CD4-positive, alpha-beta T cell treated with Interleukin-6 for 4 hours (primary cell): ENCODE data around the gene OR5L1.

Experiments
- DNase-seq: peaks from one replicate; pipeline ENCODE4 v3.0.0-alpha.2; 2020; ENCODE audit warnings: mixed read lengths

Gene OR5L1

GRCh38 chr11:55811067-55811466 is at the start of gene OR5L1:
Gene OR5L1, plus strand, starts transcription at chr11:55811367. Its CDS starts 100 bp downstream, at chr11:55811467.
- no peak for DNase-seq

- no peak for DNase-seq
These were observed 38.0 kb upstream of the OR5L1 start, which contains the start of gene OR5D13 for GRCh38 chr11:55773138-55773537. Gene OR5D13, plus strand, starts transcription at chr11:55773438. Its CDS starts 0 bp downstream, at chr11:55773438.

GRCh38 chr11:55791606-55792005 is 19.6 kb upstream of the OR5L1 start:
- no peak for DNase-seq

GRCh38 chr11:55793321-55793720 is 17.8 kb upstream of the OR5L1 start:
- DNase-seq: no peak

- no peak for DNase-seq
These were observed 15.9 kb upstream of the OR5L1 start, which contains the start of gene OR5D14 for GRCh38 chr11:55795256-55795655. Gene OR5D14, plus strand, starts transcription at chr11:55795556. Its CDS starts 0 bp downstream, at chr11:55795556.

- DNase-seq: no peak
These were observed 4.9 kb upstream of the OR5L1 start for GRCh38 chr11:55806248-55806647.

- DNase-seq: no peak
These were observed 8.2 kb downstream of the OR5L1 start, which contains the start of gene OR5D18 for GRCh38 chr11:55819330-55819729. Gene OR5D18, plus strand, starts transcription at chr11:55819630. Its CDS starts 0 bp downstream, at chr11:55819630.

GRCh38 chr11:55826919-55827318 is 15.8 kb downstream of the OR5L1 start, which contains the start of gene OR5L2:
Gene OR5L2, plus strand, starts transcription at chr11:55827219. Its CDS starts 0 bp downstream, at chr11:55827219.
- no peak for DNase-seq

- DNase-seq: no peak
These were observed 27.3 kb downstream of the OR5L1 start, which contains the start of gene OR5D16 for GRCh38 chr11:55838452-55838851. Gene OR5D16, plus strand, starts transcription at chr11:55838752. Its CDS starts 0 bp downstream, at chr11:55838752.

- no peak for DNase-seq
These were observed 36.3 kb downstream of the OR5L1 start for GRCh38 chr11:55847453-55847852.

GRCh38 chr11:55849037-55849436 is 37.9 kb downstream of the OR5L1 start:
- DNase-seq: no peak

GRCh38 chr11:55852141-55852540 is 41.0 kb downstream of the OR5L1 start:
- no peak for DNase-seq

- no peak for DNase-seq
These were observed 43.5 kb downstream of the OR5L1 start for GRCh38 chr11:55854704-55855103.
